GM06990 (cell line): ENCODE data around the gene TIGD1.
"Not testable (repeated sequence)": the region's sequence is repeated elsewhere in the genome, so short reads cannot be mapped to it uniquely, and the experiment has no call there.

ENCODE experiments used
- DNase-seq: peaks from one replicate; pipeline ENCODE4 v3.0.0-alpha.2; 2011; ENCODE audit not compliant: insufficient read length; ENCODE audit errors: extremely low read depth
- H3K27me3 ChIP-seq: replicated peaks from 2 replicates; pipeline ENCODE4 v1.6.0; 2011; ENCODE audit warnings: low read length; ENCODE audit not compliant: control insufficient read depth, insufficient read depth
- H3K36me3 ChIP-seq: 2 replicates; pipeline ENCODE4 v1.5.1; 2011; ENCODE audit warnings: low read length; ENCODE audit not compliant: control insufficient read depth, insufficient read depth
- H3K4me3 ChIP-seq: replicated peaks from 2 replicates; pipeline ENCODE4 v1.5.1; 2011; ENCODE audit warnings: low read depth, mild to moderate bottlenecking, control low read depth, low read length
- TF ChIP-seq, protein P1 (sequence below): IDR thresholded peaks from 2 replicates; pipeline ENCODE4 v1.5.1; 2011; ENCODE audit warnings: low read length, control low read depth, mild to moderate bottlenecking, inconsistent platforms; ENCODE audit not compliant: insufficient read depth, poor library complexity, severe bottlenecking

The TIGD1 gene

DNA sequence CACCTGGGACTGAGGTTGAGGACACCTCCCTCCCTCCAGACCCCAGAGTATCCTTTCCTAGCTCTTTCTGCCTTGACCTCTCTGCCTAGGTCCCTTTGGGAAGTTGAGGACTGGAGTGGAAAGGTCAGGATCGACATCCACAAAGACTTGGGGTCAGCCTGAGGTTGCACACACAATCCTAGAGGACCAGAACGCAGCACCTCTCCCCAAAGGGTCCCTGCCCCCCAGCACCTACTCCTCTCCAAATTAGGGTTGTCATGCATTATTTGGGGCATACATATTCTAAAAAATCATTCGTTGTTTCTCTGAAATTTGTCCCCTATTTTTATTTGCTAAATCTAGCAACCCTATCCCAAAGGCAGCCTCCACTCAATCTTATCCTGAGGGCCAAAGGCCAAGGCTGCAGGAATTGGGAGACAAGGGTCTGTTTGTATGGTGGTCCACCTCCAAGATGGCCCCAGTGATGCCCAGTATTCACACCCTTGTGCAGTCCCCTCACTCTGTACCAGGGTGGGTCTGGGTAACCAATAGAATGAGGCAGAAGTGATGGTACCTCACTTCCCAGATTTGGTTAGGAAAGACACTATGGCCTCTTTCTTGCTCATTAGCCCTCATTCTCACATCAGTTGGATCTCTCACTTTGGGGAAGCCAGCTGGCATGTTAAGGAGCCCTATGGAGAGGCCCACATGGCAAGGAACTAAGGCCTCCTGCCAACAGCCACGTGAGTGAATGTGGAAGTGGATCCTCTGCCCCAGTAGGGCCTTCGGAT is 14.4 kb downstream of the TIGD1 start:
- no peaks in the 10 kb centered on the region for H3K36me3 ChIP-seq
- H3K4me3 ChIP-seq = no peak overlapping the region
- TF ChIP-seq, protein P1, sequence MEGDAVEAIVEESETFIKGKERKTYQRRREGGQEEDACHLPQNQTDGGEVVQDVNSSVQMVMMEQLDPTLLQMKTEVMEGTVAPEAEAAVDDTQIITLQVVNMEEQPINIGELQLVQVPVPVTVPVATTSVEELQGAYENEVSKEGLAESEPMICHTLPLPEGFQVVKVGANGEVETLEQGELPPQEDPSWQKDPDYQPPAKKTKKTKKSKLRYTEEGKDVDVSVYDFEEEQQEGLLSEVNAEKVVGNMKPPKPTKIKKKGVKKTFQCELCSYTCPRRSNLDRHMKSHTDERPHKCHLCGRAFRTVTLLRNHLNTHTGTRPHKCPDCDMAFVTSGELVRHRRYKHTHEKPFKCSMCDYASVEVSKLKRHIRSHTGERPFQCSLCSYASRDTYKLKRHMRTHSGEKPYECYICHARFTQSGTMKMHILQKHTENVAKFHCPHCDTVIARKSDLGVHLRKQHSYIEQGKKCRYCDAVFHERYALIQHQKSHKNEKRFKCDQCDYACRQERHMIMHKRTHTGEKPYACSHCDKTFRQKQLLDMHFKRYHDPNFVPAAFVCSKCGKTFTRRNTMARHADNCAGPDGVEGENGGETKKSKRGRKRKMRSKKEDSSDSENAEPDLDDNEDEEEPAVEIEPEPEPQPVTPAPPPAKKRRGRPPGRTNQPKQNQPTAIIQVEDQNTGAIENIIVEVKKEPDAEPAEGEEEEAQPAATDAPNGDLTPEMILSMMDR = no peak
- H3K27me3 ChIP-seq = no peaks in the 10 kb centered on the region; the same call in 1 of the 2 replicates
- DNase-seq = no peak

DNA sequence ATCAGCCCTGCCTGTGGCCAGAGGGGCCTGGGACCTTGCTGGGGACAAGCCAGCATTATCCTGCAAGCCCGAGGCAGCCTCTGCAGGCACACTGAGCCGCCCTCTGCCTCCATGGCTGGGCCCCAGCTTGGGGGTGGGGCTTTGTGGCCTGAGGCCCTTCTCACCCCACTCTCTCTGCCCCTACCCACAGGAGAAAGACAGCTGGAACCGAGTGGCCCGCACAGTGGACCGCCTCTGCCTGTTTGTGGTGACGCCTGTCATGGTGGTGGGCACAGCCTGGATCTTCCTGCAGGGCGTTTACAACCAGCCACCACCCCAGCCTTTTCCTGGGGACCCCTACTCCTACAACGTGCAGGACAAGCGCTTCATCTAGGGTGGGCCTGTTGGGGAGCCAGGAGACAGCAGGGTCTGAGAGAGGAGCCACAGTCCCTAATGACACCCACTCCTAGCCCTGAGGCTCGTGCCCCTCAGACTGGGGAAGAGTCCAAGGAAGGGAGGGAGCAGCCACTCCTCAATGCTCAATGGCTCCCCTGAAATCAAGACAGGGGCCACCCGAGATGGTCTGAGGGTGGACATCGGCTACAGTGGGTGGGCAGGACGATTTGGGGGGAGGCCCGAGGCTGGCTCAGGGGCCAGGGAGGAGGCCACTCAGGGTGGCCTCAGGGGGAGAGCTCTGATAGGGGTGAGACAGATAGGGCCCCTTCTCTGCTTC is 15.3 kb downstream of the TIGD1 start:
- DNase-seq = no peak

DNA sequence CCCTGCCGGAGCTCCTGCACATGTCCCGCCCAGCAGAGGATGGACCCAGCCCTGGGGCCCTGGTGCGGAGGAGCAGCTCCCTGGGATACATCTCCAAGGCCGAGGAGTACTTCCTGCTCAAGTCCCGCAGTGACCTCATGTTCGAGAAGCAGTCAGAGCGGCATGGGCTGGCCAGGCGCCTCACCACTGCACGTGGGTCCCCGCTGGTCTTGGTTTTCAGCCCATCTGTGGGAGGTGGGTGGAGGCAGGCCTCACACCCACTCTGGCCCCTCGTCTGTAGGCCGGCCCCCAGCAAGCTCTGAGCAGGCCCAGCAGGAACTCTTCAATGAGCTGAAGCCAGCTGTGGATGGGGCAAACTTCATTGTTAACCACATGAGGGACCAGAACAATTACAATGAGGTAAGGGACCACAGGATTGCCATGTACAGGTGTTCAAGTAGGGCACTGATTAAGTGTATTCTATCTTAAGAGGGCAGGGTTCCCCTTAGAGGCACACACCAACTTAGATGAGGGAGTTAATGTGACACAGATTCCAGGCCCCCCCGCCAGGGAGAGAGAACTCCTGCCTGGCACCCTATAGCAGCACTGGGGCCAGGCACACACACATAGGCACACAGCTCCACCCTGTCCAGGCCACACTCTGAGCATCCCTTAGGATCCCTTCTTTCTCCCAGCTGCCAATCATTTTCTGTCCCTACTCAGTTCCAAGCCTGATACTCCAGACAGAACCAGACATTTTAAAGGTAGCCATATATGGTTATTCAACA is 16.2 kb downstream of the TIGD1 start:
- no peaks in the 10 kb centered on the region for H3K36me3 ChIP-seq
- H3K4me3 ChIP-seq = no peak overlapping the region
- TF ChIP-seq, protein P1 = no peak
- H3K27me3 ChIP-seq = no peaks in the 10 kb centered on the region; the same call in 1 of the 2 replicates
- no peak for DNase-seq

More for the DNA sequence above, 15.3 kb downstream of the TIGD1 start:
- H3K27me3 ChIP-seq = no peaks in the 10 kb centered on the region; the same call in 1 of the 2 replicates
- TF ChIP-seq, protein P1 = no peak
- no peak overlapping the region for H3K4me3 ChIP-seq
- no peaks in the 10 kb centered on the region for H3K36me3 ChIP-seq

DNA sequence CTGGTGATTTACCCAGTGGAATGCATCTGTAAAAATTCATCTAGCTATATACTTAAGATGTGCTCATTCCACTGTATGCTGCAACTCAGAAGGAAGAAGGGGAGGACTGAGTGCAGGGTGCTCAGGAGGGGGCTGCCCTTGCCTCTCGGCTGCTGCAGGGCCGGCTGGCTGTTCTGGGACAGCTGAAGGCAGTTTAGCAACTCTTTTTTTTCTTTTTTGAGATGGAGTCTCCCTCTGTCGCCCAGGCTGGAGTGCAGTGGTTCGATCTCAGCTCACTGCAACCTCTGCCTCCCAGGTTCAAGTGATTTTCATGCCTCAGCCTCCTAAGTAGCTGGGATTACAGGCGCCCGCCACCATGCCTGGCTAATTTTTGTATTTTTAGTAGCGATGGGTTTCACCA is 17.5 kb downstream of the TIGD1 start:
- not testable (repeated sequence) for H3K27me3 ChIP-seq, DNase-seq, H3K36me3 ChIP-seq, H3K4me3 ChIP-seq

DNA sequence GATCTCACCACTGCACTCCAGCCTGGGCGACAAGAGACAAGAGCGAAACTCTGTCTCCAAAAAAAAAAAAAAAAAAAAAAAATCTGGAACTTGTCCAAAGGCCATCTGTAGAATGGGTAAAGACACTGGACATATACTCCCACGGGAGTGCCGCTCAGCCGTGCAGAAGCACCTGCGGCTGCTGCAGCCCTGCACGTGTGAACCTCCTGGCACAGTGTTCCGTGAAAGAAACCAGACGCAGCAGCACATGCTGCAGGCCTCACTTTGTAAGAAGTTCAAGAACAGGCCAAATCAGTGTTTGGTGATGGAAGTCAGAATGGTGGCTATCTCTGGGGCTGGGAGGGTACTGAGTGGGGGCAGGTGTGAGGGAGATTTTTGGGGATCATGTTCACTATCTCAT is 17.9 kb downstream of the TIGD1 start:
- Histone ChIP-seq H3K4me3 (no peak overlapping the region), H3K27me3 (no peaks in the 10 kb centered on the region; the same call in 1 of the 2 replicates), H3K36me3 (no peaks in the 10 kb centered on the region)
- TF ChIP-seq, protein P1 = no peak
- no peak for DNase-seq
